Endothelial cell of umbilical vein (primary cell): ENCODE measurements around the gene PRDM11. TPM values are rescaled to one million over a fixed set of nuclear protein-coding genes. Genes with fewer than 3 reads are reported as not detected.

ENCODE experiments used
- BruUV-seq: library from RNA; stranded (reverse); fragments of 400-500 nt; replicated peaks from 2 replicates; lab custom pipeline; 2021; lab: Mats Ljungman, UMichigan
- CTCF ChIA-PET: fragments of 300-600, 350-600 bp; sonication (Branson Sonifier 250); formaldehyde crosslinking; loops from one replicate; lab custom pipeline; 2021; ENCODE audit warnings: antibody characterized with exemption, inconsistent platforms; lab: Charles Lee
- POLR2A ChIA-PET: fragments of 300-600, 350-600 bp; sonication (Branson Sonifier 250); formaldehyde crosslinking; loops from one replicate; lab custom pipeline; 2021; ENCODE audit warnings: antibody characterized with exemption, inconsistent platforms; lab: Charles Lee
- DNase-seq: peaks from one replicate; pipeline ENCODE4 v3.0.0-alpha.2; 2011; ENCODE audit warnings: low read depth, low spot score
- FAIRE-seq: peaks from 2 replicates; lab custom pipeline; 2011; peaks lifted over from hg19 to GRCh38; lab: Jason Lieb, UNC
- H2AFZ ChIP-seq: 2 replicates; pipeline ENCODE4 v1.6.0; 2012; ENCODE audit warnings: low read depth, low read length, control low read depth, inconsistent platforms
- H3K27ac ChIP-seq: 2 replicates; pipeline ENCODE4 v1.5.1; 2011; ENCODE audit warnings: low read depth, mild to moderate bottlenecking, control low read depth, low read length, moderate library complexity; ENCODE audit not compliant: insufficient read depth
- H3K27me3 ChIP-seq, 2 experiments: 2 replicates each; pipeline versions ENCODE4 v1.6.0 to v1.6.1; 2011; ENCODE audit warnings: low read length in 2 of 2, mixed read lengths in 1 of 2; ENCODE audit not compliant: control insufficient read depth in 2 of 2, insufficient read depth in 2 of 2
- H3K36me3 ChIP-seq, 2 experiments: 2 replicates in 1 of 2; 3 replicates in 1 of 2; pipeline ENCODE4 v1.5.1; 2011; ENCODE audit warnings: low read length in 2 of 2, mild to moderate bottlenecking in 1 of 2, moderate library complexity in 1 of 2; ENCODE audit not compliant: control insufficient read depth in 2 of 2, insufficient read depth in 2 of 2; ENCODE audit errors: extremely low read depth in 1 of 2
- H3K4me1 ChIP-seq: 3 replicates; pipeline ENCODE4 v1.5.1; 2011; ENCODE audit warnings: mild to moderate bottlenecking, low read length; ENCODE audit not compliant: control insufficient read depth, insufficient read depth; ENCODE audit errors: extremely low read depth
- H3K4me2 ChIP-seq: 2 replicates; pipeline ENCODE4 v1.6.1; 2011; ENCODE audit warnings: low read length, control low read depth, mixed read lengths; ENCODE audit not compliant: insufficient read depth
- H3K4me3 ChIP-seq, 3 experiments: fragments of 200-600 bp in 1 of 3; sonication (generic), shearing (Covaris generic) in 1 of 3; replicated peaks in 1 of 3; 2 replicates each; pipeline ENCODE4 v1.5.1; 2011 to 2016; ENCODE audit warnings: control low read depth in 3 of 3, low read length in 3 of 3, mild to moderate bottlenecking in 2 of 3, inconsistent platforms in 1 of 3, low read depth in 1 of 3, moderate library complexity in 1 of 3; ENCODE audit not compliant: insufficient read depth in 1 of 3
- H3K79me2 ChIP-seq: 2 replicates; pipeline ENCODE4 v1.6.0; 2012; ENCODE audit warnings: low read length, inconsistent platforms; ENCODE audit not compliant: control insufficient read depth, insufficient read depth
- H3K9ac ChIP-seq: replicated peaks from 2 replicates; pipeline ENCODE3; 2011; ENCODE audit warnings: low read length, control low read depth; ENCODE audit not compliant: insufficient read depth; ENCODE audit errors: extremely low read depth
- H3K9me1 ChIP-seq: replicated peaks from 3 replicates; pipeline ENCODE4 v1.6.0; 2011; ENCODE audit warnings: mild to moderate bottlenecking, low read length; ENCODE audit not compliant: control insufficient read depth, insufficient read depth; ENCODE audit errors: extremely low read depth
- H3K9me3 ChIP-seq: replicated peaks from 2 replicates; pipeline ENCODE4 v1.5.1; 2012; ENCODE audit warnings: low read length, inconsistent platforms; ENCODE audit not compliant: control insufficient read depth, insufficient read depth
- H4K20me1 ChIP-seq: replicated peaks from 2 replicates; pipeline ENCODE3; 2011; ENCODE audit warnings: mild to moderate bottlenecking, low read length; ENCODE audit not compliant: control insufficient read depth, insufficient read depth; ENCODE audit errors: extremely low read depth
- FOS ChIP-seq: IDR thresholded peaks from 2 replicates; pipeline ENCODE4 v1.6.1; 2011; ENCODE audit warnings: mild to moderate bottlenecking, low read length, moderate library complexity, borderline replicate concordance; ENCODE audit not compliant: insufficient read depth
- GATA2 ChIP-seq: IDR thresholded peaks from 2 replicates; pipeline ENCODE4 v1.7.0; 2011; ENCODE audit warnings: low read depth, mild to moderate bottlenecking, moderate library complexity, mixed read lengths, low read length; ENCODE audit not compliant: insufficient read length, insufficient read depth
- dilution Hi-C: fragments of 300-500 bp; cut with MboI; formaldehyde crosslinking; loops from one replicate; pipeline ENCODE4 v1.15.0; 2019; ENCODE audit warnings: low sequenced_read_pairs; ENCODE audit not compliant: extremely low pct_ligation_motif_present
- intact Hi-C: fragments of 100-400 bp; cut with micrococcal nuclease; formaldehyde crosslinking; loops from one replicate; pipeline ENCODE4 v1.10.0; 2022
- polyA plus RNA-seq, 4 experiments: library from polyadenylated mRNA; depleted of rRNA in 3 of 4; stranded (reverse) in 3 of 4; unstranded in 1 of 4; fragments of >200 nt; gene quantifications; 2 replicates each; pipeline versions ENCODE4 v1.2.1 to v1.2.3, GENCODE V29; 2011 to 2012; ENCODE audit warnings: missing spikeins in 1 of 4
- total RNA-seq: library from RNA; stranded (reverse); gene quantifications from 2 replicates; pipeline ENCODE4 v1.2.3, GENCODE V29; 2021
- TF ChIP-seq, protein P1 (sequence below), 2 donors: IDR thresholded peaks; 1 replicate in 1 of 2; 2 replicates in 1 of 2; pipeline ENCODE4 v1.5.1; 2011; ENCODE audit warnings: low read length in 2 of 2, mild to moderate bottlenecking in 2 of 2, moderate library complexity in 2 of 2, control low read depth in 1 of 2, inconsistent platforms in 1 of 2, low read depth in 1 of 2; ENCODE audit not compliant: insufficient read depth in 1 of 2; ENCODE audit errors: extremely low read depth in 1 of 2

PRDM11 gene
- total and polyA plus RNA-seq, 2 donors (not counting 3 experiments of a cell fraction or from before 2014, with no cell fraction given), result 6.9 to 14.1 TPM

DNA sequence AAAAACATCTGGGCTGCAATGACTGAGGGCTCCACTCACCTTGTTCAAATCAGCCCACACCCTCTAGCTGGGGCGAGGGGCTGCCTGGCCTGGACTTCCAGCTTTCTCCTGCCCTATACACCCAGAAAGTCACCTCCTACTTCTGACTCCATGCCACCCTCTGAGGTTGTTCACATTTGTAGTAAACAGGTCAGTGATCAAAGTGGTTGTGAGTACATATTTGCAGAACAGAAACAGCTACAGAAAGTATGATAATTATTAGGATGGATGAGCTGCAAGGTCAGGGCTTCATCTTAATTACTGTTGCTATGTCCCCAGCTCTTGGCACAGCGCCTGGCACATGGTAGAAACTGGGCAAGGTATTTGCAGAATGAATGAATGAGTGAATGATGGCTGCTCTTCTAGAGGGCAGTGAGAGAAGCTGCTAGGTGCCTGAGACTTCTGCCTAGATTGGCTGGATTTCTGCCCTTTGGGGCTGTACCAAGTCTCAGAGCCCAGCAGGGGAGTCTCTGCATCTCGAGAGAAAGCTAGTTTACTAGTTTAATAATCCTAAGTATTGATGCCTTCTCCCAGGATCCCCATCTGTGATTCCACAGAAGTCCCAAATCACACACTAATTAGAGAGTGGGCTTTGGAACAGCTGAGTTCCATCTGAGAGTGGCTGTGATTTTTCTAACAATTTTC lies 103.7 kb downstream of the PRDM11 start:
- Histone ChIP-seq H3K4me2 (no peak overlapping the region), H2AFZ (no peak overlapping the region), H3K9me3 (no peaks in the 10 kb centered on the region), H3K79me2 (no peaks in the 10 kb centered on the region), H3K9me1 (no peaks in the 10 kb centered on the region), H3K4me3 (no peak overlapping the region), H3K9ac (no peak overlapping the region), H4K20me1 (no peaks in the 10 kb centered on the region), H3K27me3 (peaks cover 2 to 8% of the 10 kb centered on the region in 2 experiments), H3K4me1 (no peaks in the 10 kb centered on the region), H3K36me3 (no peaks in the 10 kb centered on the region), H3K27ac (no peak overlapping the region)
- no peak for DNase-seq
- dilution Hi-C loops, result no loop called here
- no peak for FAIRE-seq
- ChIA-PET POLR2A (no interaction called here), CTCF (interaction anchor here (0.8 to 1.4 kb wide), 3 partner anchors 13 to 140 kb away, joined by 3 to 4 read pairs (median 4); no protein-coding TSS in a partner anchor)
- intact Hi-C loops, result no loop called here
- TF ChIP-seq GATA2, result no peak
- BruUV-seq, result no TSS peak

GRCh38 chr11:45252134-45252856 lies 105.9 kb downstream of the PRDM11 start:
- Histone ChIP-seq H3K36me3 (no peaks in the 10 kb centered on the region), H3K79me2 (no peaks in the 10 kb centered on the region), H3K9me3 (no peaks in the 10 kb centered on the region), H3K27me3 (peaks cover 2 to 8% of the 10 kb centered on the region in 2 experiments), H3K9ac (no peak overlapping the region), H3K4me3 (no peak overlapping the region), H3K27ac (no peak overlapping the region), H2AFZ (no peak overlapping the region), H3K9me1 (no peaks in the 10 kb centered on the region), H4K20me1 (no peaks in the 10 kb centered on the region), H3K4me2 (no peak overlapping the region), H3K4me1 (no peaks in the 10 kb centered on the region)
- ChIA-PET POLR2A (no interaction called here), CTCF (interaction anchor here (0.6 to 2.9 kb wide), 24 partner anchors 9 to 519 kb away, joined by 3 to 29 read pairs (median 6); partner anchors contain the start of gene SYT13)
- intact Hi-C loops, result loop anchor here (1.0 kb wide), 2 partner anchors 41 to 80 kb away; no protein-coding TSS in a partner anchor
- dilution Hi-C loops, result no loop called here
- peak; percentile 14 for DNase-seq
- FAIRE-seq, result no peak
- no TSS peak for BruUV-seq
- TF ChIP-seq, protein P1, sequence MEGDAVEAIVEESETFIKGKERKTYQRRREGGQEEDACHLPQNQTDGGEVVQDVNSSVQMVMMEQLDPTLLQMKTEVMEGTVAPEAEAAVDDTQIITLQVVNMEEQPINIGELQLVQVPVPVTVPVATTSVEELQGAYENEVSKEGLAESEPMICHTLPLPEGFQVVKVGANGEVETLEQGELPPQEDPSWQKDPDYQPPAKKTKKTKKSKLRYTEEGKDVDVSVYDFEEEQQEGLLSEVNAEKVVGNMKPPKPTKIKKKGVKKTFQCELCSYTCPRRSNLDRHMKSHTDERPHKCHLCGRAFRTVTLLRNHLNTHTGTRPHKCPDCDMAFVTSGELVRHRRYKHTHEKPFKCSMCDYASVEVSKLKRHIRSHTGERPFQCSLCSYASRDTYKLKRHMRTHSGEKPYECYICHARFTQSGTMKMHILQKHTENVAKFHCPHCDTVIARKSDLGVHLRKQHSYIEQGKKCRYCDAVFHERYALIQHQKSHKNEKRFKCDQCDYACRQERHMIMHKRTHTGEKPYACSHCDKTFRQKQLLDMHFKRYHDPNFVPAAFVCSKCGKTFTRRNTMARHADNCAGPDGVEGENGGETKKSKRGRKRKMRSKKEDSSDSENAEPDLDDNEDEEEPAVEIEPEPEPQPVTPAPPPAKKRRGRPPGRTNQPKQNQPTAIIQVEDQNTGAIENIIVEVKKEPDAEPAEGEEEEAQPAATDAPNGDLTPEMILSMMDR (IDR thresholded peaks at IDR 0.05; ENCODE audit: extremely low read depth in 1 of 2, insufficient read depth in 1 of 2, low read depth in 1 of 2, low read length in 2 of 2), result peak; percentile 71 to 76
- no peak for TF ChIP-seq FOS
